ENCODE results near the gene NCKAP5L.

GRCh38 chr12:49796155-49796554 is 32.1 kb downstream of the NCKAP5L start:
- TF ChIP-seq CTCF (IDR thresholded peaks at IDR 0.05 in 4 of 5, conservative IDR thresholded peaks at IDR 0.05 in 1 of 5) (no peak), POLR2A (IDR thresholded peaks at IDR 0.05) (no peak)
